Measurements from ENCODE around the gene VPS8.
A peak's percentile ranks its signal among the peaks of the same experiment; 100 is the strongest.

The VPS8 gene

DNA sequence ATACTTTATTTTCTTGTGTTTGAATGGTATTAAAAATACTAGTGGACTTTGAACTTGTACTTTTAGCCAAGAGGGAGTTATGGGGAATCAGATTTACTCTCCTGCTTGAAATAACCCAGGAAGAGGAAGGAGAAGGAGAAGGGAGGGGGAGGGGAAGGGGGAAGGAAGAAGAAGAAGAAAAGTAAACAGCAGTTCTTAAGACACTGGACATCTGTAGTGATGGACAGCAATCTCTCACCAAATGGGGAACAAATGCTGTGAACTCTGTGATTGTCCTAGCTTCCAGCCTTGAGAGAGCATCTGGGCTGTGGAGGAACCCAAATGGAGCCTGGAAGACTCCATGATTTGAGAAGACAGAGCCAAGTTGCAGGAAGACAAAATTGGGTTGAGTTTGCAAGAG lies 52.0 kb downstream of the VPS8 start:
- no peak for TF ChIP-seq CTCF (IDR thresholded peaks at IDR 0.05; ENCODE audit: low read depth, low read length, missing control alignments)
- DNase-seq: no peak
- Histone ChIP-seq H3K27me3 (replicated peaks) (no peaks in the 10 kb centered on the region), H3K4me3 (ENCODE audit: low read depth, low read length) (no peak overlapping the region), H3K36me3 (replicated peaks) (peaks cover 2% of the 10 kb centered on the region), H3K27ac (no peak overlapping the region)
- in situ Hi-C loops (cut with HindIII; ENCODE audit: low pct_ligation_motif_present, low sequenced_read_pairs): no loop called here

DNA sequence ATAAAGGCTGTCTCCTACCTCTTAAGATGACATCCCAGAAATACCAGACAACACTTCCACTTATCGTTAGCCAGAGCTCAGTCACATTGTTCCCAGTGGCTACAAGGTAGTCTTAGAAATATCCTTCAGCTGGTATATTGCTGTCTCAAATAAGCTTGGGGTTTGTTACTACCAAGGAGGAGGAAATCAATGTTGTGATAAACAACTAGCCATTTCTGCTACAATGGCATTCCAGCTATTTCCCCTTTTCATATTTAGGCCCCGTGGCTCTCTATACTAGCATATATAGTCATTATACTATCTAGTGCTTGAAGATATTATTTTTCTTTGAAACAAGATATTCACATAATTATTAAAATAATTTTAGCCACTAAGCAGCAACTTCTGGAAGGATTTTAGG lies 56.5 kb downstream of the VPS8 start:
- Histone ChIP-seq H3K27me3 (replicated peaks) (no peaks in the 10 kb centered on the region), H3K4me3 (ENCODE audit: low read depth, low read length) (no peak overlapping the region), H3K36me3 (replicated peaks) (peaks cover 2% of the 10 kb centered on the region), H3K27ac (no peak overlapping the region)
- DNase-seq: no peak
- TF ChIP-seq CTCF (IDR thresholded peaks at IDR 0.05; ENCODE audit: low read depth, low read length, missing control alignments): no peak
- in situ Hi-C loops (cut with HindIII; ENCODE audit: low pct_ligation_motif_present, low sequenced_read_pairs): no loop called here

DNA sequence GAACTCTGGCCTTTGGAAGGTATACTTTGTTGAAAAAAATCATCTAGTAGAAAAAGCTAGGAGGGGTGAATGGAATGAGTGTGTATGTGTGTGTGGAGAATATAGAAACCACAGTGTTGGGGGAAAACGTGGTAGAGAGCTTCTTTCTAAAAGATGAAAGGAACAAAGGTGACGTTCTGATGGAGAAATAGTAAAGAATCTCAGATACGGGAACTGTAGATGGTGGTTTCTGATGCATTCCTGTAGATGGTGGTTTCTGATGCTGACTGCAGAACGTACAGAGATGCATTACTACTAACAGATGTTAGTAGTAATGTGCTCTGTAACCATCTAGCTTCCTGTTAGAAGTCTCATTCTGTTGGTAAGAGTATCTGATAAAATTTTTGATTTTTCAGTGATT lies 60.2 kb downstream of the VPS8 start:
- DNase-seq: no peak
- no peaks in the 10 kb centered on the region for H3K27me3 ChIP-seq (replicated peaks)
- TF ChIP-seq CTCF (IDR thresholded peaks at IDR 0.05; ENCODE audit: low read depth, low read length, missing control alignments): no peak
- no peak overlapping the region for H3K27ac ChIP-seq
- H3K4me3 ChIP-seq (ENCODE audit: low read depth, low read length): no peak overlapping the region
- peaks cover 3% of the 10 kb centered on the region for H3K36me3 ChIP-seq (replicated peaks)
- in situ Hi-C loops (cut with HindIII; ENCODE audit: low pct_ligation_motif_present, low sequenced_read_pairs): no loop called here

DNA sequence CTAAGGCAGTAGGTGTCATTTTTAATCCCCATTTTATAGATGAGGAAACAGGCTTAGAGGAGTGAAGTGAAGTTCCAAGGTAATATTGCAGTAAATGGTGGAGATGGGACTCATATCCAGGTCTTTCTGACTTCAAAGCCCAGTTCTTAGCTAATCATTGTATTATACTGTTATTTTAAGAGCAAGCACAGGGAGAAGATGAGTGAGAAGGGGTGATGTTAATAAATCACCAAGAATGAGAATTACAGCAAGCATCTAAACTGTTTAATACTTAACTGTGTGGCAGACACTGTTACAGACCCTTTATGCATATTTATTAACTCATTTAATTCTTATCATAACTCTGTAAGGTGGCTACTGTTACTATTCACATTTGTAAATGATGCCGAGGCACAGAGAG lies 61.2 kb downstream of the VPS8 start:
- no peaks in the 10 kb centered on the region for H3K27me3 ChIP-seq (replicated peaks)
- H3K27ac ChIP-seq: no peak overlapping the region
- TF ChIP-seq CTCF (IDR thresholded peaks at IDR 0.05; ENCODE audit: low read depth, low read length, missing control alignments): no peak
- no peak for DNase-seq
- H3K36me3 ChIP-seq (replicated peaks): peaks cover 3% of the 10 kb centered on the region
- H3K4me3 ChIP-seq (ENCODE audit: low read depth, low read length): no peak overlapping the region
- in situ Hi-C loops (cut with HindIII; ENCODE audit: low pct_ligation_motif_present, low sequenced_read_pairs): no loop called here

DNA sequence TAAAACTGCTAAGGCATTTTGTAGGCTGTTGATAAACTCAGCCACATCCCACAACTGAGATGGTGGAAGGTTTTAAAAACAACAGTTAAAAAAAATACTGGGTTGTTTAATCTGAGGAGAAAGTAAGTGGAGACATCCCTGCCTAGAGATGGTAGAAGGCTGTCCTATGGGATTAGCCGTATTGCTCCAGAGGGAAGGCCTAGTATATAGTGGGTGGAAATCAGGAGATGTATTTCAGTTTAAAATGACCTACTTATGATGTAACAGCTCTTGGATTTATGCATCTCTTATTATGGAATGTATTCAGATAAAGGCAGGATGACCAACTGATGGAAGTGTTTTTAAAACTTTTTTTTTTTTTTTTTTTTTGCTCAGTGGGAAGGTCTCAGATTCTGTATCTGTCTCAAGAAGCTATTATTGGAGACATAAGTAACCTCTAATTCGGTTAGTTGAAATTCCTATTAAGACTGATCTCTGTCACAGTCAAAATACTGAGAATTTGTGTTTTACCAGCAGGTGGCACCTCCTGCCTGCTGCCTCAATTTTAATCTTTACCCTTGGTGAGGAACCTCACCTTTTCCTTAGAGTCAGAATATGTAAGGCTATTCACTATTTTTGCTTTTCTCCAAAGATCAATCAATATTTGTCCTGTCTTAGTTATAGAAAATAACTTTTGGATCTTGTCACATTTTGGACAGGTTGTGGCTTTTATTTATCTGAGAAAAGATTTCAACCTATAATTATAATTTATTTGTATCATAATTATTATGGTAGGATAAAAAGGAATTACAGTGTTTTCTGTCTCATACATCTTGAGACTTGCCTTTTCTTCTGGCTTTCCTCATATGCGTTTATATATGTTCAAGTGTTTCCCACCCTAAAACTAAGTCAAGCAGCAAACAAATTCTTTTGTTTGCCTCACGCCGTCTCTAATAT lies 63.0 kb downstream of the VPS8 start:
- Histone ChIP-seq H3K4me3 (ENCODE audit: low read depth, low read length) (no peak overlapping the region), H3K27ac (no peak overlapping the region), H3K27me3 (replicated peaks) (no peaks in the 10 kb centered on the region), H3K36me3 (replicated peaks) (peaks cover 3% of the 10 kb centered on the region)
- peak; percentile 35 for DNase-seq
- in situ Hi-C loops (cut with HindIII; ENCODE audit: low pct_ligation_motif_present, low sequenced_read_pairs): no loop called here
- peak; percentile 74 for TF ChIP-seq CTCF (IDR thresholded peaks at IDR 0.05; ENCODE audit: low read depth, low read length, missing control alignments)
